Coronary artery (tissue), 2 donors: Measurements from ENCODE around the gene NR5A1.

Experiments used
- DNase-seq: peaks from one replicate; pipeline ENCODE4 v3.0.0-alpha.2; 2017; ENCODE audit warnings: low spot score
- H3K27ac ChIP-seq, 2 donors: fragments of 200-600 bp; sonication (generic); one replicate each; pipeline ENCODE4 v1.5.1; 2016 to 2019
- H3K4me3 ChIP-seq: fragments of 200-600 bp; sonication (generic); 2 replicates; pipeline ENCODE4 v1.5.1; 2016; ENCODE audit warnings: mild to moderate bottlenecking, moderate library complexity
- CTCF ChIP-seq: fragments of 200-600 bp; sonication (generic); IDR thresholded peaks from one replicate; pipeline ENCODE4 v1.5.1; 2019; ENCODE audit warnings: antibody characterized with exemption

The NR5A1 gene

GRCh38 chr9:124503713-124504529, 3.3 kb downstream of the NR5A1 start:
- peak overlapping the region; percentile 58 for H3K4me3 ChIP-seq
- H3K27ac ChIP-seq: no peak overlapping the region
- no peak for TF ChIP-seq CTCF
- DNase-seq: no peak

- peak overlapping the region; percentile 51 for H3K4me3 ChIP-seq
- TF ChIP-seq CTCF: no peak
These were observed 4.2 kb downstream of the NR5A1 start for GRCh38 chr9:124502711-124503702.

GRCh38 chr9:124501771-124502320, 5.4 kb downstream of the NR5A1 start:
- no peak for TF ChIP-seq CTCF
- H3K4me3 ChIP-seq: no peak overlapping the region
- H3K27ac ChIP-seq: no peak overlapping the region
- DNase-seq: no peak

More at GRCh38 chr9:124502711-124503702, 4.2 kb downstream of the NR5A1 start:
- H3K27ac ChIP-seq: no peak overlapping the region
- no peak for DNase-seq

- DNase-seq: no peak
- H3K4me3 ChIP-seq: no peak overlapping the region
- TF ChIP-seq CTCF: no peak
- no peak overlapping the region for H3K27ac ChIP-seq
These were observed 6.2 kb downstream of the NR5A1 start for GRCh38 chr9:124500796-124501611.

GRCh38 chr9:124500028-124500795, 7.0 kb downstream of the NR5A1 start:
- no peak overlapping the region for H3K4me3 ChIP-seq
- no peak for TF ChIP-seq CTCF
- H3K27ac ChIP-seq: no peak overlapping the region
- no peak for DNase-seq

- TF ChIP-seq CTCF: no peak
- Histone ChIP-seq H3K4me3 (no peak overlapping the region), H3K27ac (no peak overlapping the region)
- no peak for DNase-seq
These were observed 8.0 kb downstream of the NR5A1 start for GRCh38 chr9:124499216-124499615.
